DLD1 (cell line): ENCODE results near the gene ST13.
"Not testable (repeated sequence)": the region's sequence is repeated elsewhere in the genome, so short reads cannot be mapped to it uniquely, and the experiment has no call there.

ENCODE experiments used
- in situ Hi-C: cut with HindIII; loops from 2 replicates; pipeline ENCODE4 v1.10.0; 2017; ENCODE audit warnings: low sequenced_read_pairs

The ST13 gene

GRCh38 chr22:40791241-40791640, 65.2 kb downstream of the ST13 start:
- in situ Hi-C loops, result no loop called here

GRCh38 chr22:40789131-40789530, 67.3 kb downstream of the ST13 start:
- in situ Hi-C loops, result no loop called here

- in situ Hi-C loops, result no loop called here
Measured at GRCh38 chr22:40782521-40782920, 73.9 kb downstream of the ST13 start.

- in situ Hi-C loops, result not testable (repeated sequence)
Measured at GRCh38 chr22:40781749-40782148, 74.7 kb downstream of the ST13 start.
